Activated naive CD4-positive, alpha-beta T cell treated with anti-CD3 and anti-CD28 coated beads, Interleukin-2, amount 50 U/mL, for 16 hours (primary cell): ENCODE data around the gene PROX2.

ENCODE experiments used
- DNase-seq: peaks from one replicate; pipeline ENCODE4 v3.0.0-alpha.2; 2020

The PROX2 gene

GRCh38 chr14:74909501-74909900 is 33.6 kb upstream of the PROX2 start:
- no peak for DNase-seq

- no peak for DNase-seq
These were observed 33.0 kb upstream of the PROX2 start for GRCh38 chr14:74908861-74909341.

GRCh38 chr14:74907744-74908143 is 31.8 kb upstream of the PROX2 start:
- DNase-seq, result no peak

DNA sequence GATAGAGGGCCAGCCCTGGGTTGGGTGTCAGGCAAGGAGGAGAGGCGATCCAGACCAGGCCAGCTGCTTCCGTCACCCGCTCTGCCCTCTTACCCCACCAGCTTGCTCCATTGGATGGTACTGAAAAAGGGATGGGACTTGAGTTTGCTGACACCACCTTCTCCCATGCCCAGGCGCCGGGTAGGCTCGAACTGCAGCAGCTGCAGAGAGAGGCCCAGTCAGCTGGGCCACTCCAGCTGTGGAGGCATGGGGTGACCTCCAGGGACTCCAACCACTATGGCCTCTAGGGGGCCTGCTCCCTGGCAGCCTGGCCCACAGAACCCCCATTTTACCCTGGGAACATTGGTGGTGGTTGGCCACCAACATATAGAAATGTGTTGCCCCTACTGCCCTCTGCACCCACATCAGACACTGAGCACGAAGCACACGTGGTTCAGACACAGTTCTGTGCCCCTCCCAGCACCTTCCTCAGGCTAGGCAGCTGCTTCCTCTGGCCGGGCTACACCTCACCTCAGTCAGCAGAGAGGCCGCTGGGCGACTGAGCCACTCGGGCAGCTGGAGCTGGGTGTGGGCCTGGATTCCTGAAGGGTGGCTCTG is 31.1 kb upstream of the PROX2 start:
- DNase-seq, result no peak

DNA sequence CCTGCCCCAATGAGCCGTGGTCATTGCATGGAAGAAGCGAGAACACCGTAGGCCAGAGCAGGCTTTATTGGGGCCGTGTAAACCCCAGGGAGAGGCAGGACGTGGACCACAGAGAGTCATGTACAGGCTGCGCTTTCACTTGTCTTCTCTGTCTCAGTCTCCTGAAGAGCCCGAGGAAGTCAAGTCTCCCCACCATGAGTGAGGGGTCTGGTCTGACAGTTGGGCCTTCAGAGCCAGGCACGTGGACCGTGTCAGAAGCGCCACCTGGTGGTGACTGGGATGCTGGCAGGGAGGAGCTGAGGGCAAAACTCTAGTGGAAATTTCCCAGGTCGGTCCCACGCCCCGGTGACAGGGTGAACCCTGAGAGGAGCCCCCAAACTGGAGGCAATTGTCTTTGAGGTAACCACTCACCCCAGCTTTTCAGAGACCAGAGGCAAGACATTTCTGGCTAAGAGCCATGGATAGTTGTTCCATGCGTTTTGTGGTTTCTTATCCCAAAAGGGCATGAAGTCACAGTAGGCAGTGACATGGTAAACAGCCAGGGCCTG is 29.7 kb upstream of the PROX2 start:
- peak; percentile 80 for DNase-seq

DNA sequence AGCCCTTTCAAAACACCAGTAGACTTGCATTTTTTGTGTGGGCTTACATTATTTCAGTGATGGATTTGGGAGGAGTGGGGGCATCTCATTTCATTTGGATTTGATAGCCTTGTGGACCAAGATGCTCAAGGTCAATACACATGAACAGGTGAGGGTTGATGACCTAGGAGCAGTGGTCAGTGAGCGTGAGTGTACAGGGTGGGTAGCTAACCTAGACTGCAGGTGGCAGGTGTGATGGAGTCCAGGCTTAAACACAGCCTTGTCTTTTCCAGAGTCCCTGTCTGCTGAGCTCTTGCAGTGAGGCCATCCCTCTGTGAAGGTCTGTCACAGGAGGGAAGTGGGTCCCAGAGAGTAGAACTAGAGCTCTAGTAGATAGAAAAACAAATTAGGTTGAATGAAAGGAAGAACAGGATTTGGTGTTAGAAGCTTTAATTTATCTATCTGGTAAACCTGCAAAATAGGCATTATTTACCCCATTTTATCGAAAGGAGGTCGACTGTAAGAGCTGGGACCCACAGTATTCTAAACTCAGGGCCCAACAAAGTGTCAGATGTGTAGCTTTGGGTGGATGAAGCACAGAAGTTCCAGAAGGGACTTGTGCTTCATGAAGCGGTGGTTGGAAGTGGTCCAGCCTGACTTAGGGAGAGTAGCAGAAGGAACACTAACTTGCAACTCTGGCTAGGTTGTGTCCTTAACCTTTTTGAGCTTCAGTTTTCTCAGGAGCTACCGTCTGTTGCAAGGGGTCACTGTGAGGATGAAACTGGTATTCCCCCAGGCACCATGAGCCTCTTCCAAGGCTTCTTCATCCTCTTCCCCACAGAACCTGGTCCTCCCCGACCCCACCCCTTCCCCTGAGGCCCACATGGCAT is 28.9 kb upstream of the PROX2 start:
- no peak for DNase-seq

DNA sequence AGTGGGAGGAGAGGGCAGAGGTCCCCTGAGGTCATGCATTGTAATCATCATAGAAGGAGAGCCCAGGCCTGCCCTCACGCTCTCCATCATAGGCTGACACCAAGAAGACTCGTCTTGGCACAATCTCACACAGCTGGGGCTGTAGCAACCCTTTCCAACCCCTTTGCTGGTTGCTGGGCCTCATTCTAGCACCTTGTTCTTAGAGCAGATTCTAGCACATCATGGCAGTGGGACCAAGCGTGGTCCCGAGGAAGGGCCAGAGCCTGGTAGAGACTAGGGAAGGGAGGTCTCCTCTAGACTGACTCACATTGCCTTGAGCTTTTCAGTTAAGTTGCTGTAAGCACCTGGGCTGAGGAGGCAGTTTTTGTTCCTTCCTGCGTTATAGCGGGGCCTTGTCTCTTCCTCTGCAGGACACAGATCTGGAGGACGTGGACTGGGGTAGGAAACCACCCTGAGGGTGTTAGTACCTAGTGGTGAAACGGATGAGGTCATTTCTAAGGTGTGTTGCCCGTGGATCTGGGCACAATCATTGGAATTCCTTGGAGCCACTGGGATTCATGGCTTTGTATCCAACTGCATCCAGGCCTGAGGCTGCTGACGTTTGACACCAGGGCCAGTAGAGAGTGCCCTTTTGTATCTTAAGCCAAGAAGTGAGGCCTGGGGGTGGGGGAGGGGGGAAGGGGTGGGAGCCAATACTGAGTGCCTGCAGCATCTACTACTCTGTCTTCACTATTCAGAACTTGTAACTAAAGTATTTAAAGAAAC is 27.2 kb upstream of the PROX2 start:
- DNase-seq, result no peak

DNA sequence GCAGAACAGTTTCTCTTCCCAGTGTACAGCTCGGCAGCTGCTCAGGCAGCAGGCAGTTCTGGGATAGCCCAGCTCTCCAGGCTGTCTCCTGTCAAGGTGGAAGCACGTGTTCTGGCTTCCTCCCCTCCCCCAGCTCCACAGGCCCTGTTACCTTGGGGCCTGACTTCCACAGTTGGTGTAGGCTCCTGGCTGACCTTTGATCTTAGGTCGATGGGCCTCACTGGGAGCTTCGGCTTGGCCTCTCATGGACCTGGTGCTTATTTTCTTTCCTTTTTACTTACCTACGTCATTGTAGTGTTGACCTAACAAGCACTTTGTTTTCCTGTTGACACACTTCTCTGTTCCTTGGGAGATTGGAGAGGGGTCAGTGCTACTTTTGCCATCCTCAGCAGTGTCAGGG is 22.7 kb upstream of the PROX2 start:
- DNase-seq, result no peak

DNA sequence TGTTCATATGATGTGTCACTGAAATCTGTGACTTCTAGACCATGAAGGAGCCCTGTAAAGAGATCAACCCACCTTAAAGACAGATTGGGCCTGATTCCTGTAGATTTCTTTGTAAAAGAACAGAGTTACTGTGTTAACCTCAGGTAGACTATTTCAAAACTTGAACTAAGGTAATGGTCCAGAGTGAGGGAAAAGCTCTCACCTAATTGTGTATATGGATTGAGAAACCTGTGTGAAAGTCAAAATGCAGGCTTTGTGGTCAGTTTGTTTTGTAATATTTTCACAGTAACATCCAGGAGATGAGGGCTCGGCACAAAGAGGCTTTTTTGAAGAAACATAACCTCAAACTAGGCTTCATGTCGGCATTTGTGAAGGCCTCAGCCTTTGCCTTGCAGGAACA is 22.1 kb upstream of the PROX2 start:
- DNase-seq, result no peak

GRCh38 chr14:74897642-74898041 is 21.7 kb upstream of the PROX2 start:
- no peak for DNase-seq

GRCh38 chr14:74896400-74896799 is 20.5 kb upstream of the PROX2 start:
- DNase-seq, result no peak

GRCh38 chr14:74893614-74894091 is 17.7 kb upstream of the PROX2 start:
- DNase-seq, result no peak

DNA sequence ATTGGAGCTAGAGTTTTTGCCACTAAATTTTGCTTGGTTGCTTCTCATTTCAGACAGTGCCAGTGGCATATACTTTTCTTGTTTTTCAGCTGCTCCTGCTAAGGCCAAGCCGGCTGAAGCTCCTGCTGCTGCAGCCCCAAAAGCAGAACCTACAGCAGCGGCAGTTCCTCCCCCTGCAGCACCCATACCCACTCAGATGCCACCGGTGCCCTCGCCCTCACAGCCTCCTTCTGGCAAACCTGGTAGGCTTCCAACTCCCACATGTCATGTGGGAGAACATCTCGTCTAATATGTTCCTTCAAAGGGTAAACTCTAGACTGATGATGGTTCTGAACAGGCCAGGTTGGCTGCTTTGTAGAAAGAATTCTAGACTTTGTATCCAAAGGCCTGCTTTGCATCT is 16.8 kb upstream of the PROX2 start:
- no peak for DNase-seq

- DNase-seq, result no peak
These were observed 15.9 kb upstream of the PROX2 start for GRCh38 chr14:74891870-74892269.

- no peak for DNase-seq
These were observed 14.3 kb upstream of the PROX2 start for GRCh38 chr14:74890262-74890661.

DNA sequence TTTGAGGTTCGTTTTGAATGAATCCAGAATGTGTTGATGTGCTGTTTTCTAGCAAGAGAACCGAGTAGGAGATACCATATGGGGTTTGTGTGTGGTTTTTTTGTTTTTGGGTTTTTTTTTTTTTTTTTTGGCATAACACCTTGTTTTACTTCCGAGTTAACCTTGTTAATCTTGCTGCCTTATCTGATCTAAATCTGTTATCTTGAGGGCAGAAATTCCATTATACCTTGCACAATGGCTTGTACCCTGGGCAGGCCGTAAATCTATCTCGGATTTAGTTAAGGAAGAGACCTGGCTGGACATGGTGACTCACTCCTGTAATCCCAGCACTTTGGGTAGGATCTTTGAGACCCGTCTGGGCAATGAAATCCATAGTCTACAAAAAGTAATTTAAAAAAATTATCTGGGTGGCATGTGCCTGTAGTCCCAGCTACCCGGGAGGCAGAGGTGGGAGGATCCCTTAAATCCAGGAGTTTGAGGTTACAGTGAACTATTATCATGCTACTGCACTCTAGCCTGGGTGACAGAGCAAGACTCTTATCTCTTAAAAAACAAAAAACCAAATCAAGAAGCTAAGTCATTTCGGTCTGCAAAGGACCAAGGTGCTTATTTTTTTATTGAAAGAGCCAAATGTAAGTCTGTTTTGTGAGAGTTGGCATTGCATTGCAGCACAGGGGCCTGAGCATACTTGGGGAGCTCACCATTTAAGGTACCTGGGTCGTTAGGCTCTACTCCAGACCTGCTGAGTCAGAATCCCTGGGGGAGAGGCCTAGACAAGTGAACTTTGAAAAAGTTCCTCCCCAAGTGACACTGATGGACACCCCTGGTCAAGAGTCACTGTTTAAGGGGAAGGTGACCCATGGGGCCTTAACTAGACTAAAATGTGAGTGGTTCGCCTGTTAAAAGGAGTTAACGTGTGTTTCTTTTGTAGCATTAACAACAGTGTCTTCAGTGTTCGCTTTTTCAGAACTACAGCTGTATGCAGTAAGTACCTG is 12.5 kb upstream of the PROX2 start:
- DNase-seq, result no peak

- no peak for DNase-seq
These were observed 10.1 kb upstream of the PROX2 start for GRCh38 chr14:74886001-74886400.

GRCh38 chr14:74882103-74882920 is 6.4 kb upstream of the PROX2 start:
- peak; percentile 56 for DNase-seq

- peak; percentile 88 for DNase-seq
These were observed 5.6 kb upstream of the PROX2 start, which contains the start of gene DLST for GRCh38 chr14:74881431-74882102. Gene DLST (plus strand): TSS chr14:74881916. CDS start chr14:74881954, 38 bp downstream.
